PC-3 (cell line): ENCODE measurements around the gene MICOS13. TPM values are rescaled to one million over a fixed set of nuclear protein-coding genes. Genes with fewer than 3 reads are reported as not detected.

ENCODE experiments used
- ATAC-seq: fragments of 200-7000 bp; cut with Tn5 transposase; 2 replicates; pipeline ENCODE4 v1.9.1; 2020; ENCODE audit warnings: mild to moderate bottlenecking, moderate library complexity
- BruUV-seq: library from RNA; stranded (reverse); fragments of 400-500 nt; replicated peaks from 2 replicates; lab custom pipeline; 2021; lab: Mats Ljungman, UMichigan
- CTCF ChIA-PET: fragments of 300-600 bp; sonication (Branson Sonifier 250); formaldehyde crosslinking; loops from one replicate; lab custom pipeline; 2022; ENCODE audit warnings: antibody characterized with exemption; lab: Charles Lee
- POLR2A ChIA-PET: fragments of 300-600 bp; sonication (Branson Sonifier 250); formaldehyde crosslinking; loops from one replicate; lab custom pipeline; 2022; ENCODE audit warnings: antibody characterized with exemption; ENCODE audit not compliant: unreplicated experiment; lab: Charles Lee
- DNase-seq: peaks from one replicate; pipeline ENCODE4 v3.0.0-alpha.2; 2015
- H2AFZ ChIP-seq: fragments of 300-600 bp; sonication (generic); 2 replicates; pipeline ENCODE4 v1.6.0; 2016; ENCODE audit warnings: antibody characterized with exemption, low read length
- H3F3A ChIP-seq: fragments of 300-600 bp; sonication (generic); one replicate; pipeline ENCODE4 v1.6.0; 2017; ENCODE audit warnings: antibody characterized with exemption, low read length, control low read depth, mild to moderate bottlenecking; ENCODE audit not compliant: unreplicated experiment
- H3K27ac ChIP-seq: fragments of 300-600 bp; sonication (generic); 2 replicates; pipeline ENCODE4 v1.5.1; 2016; ENCODE audit warnings: mild to moderate bottlenecking, low read length
- H3K27me3 ChIP-seq: fragments of 300-600 bp; sonication (generic); 2 replicates; pipeline ENCODE4 v1.6.1; 2016; ENCODE audit warnings: low read length, mixed read lengths
- H3K36me3 ChIP-seq: fragments of 300-600 bp; sonication (generic); 2 replicates; pipeline ENCODE4 v1.6.1; 2016; ENCODE audit warnings: low read depth, mixed run types, low read length, mixed read lengths
- H3K4me1 ChIP-seq: fragments of 300-600 bp; sonication (generic); 2 replicates; pipeline ENCODE4 v1.5.1; 2016; ENCODE audit warnings: low read length; ENCODE audit not compliant: insufficient read depth
- H3K4me2 ChIP-seq: fragments of 300-600 bp; sonication (generic); 2 replicates; pipeline ENCODE4 v1.6.0; 2016; ENCODE audit warnings: low read length
- H3K4me3 ChIP-seq: fragments of 300-600 bp; sonication (generic); 2 replicates; pipeline ENCODE4 v1.5.1; 2016; ENCODE audit warnings: mild to moderate bottlenecking, low read length, mixed read lengths
- H3K79me2 ChIP-seq: fragments of 300-600 bp; sonication (generic); 2 replicates; pipeline ENCODE4 v1.6.1; 2017; ENCODE audit warnings: low read length, mixed read lengths
- H3K9ac ChIP-seq: fragments of 300-600 bp; sonication (generic); 2 replicates; pipeline ENCODE4 v1.6.0; 2016; ENCODE audit warnings: mild to moderate bottlenecking, low read length
- H3K9me2 ChIP-seq: fragments of 300-600 bp; sonication (generic); replicated peaks from 2 replicates; pipeline ENCODE4 v1.6.1; 2016; ENCODE audit warnings: mixed run types, low read length, mixed read lengths
- H3K9me3 ChIP-seq: fragments of 300-600 bp; sonication (generic); 2 replicates; pipeline ENCODE4 v1.6.1; 2016; ENCODE audit warnings: low read length, mixed read lengths
- H4K20me1 ChIP-seq: fragments of 300-600 bp; sonication (generic); 2 replicates; pipeline ENCODE4 v1.6.1; 2016; ENCODE audit warnings: low read length, mixed read lengths
- EZH2 ChIP-seq: fragments of 300-600 bp; sonication (generic); IDR thresholded peaks from one replicate; pipeline ENCODE4 v1.6.1; 2017; ENCODE audit warnings: antibody characterized with exemption, mild to moderate bottlenecking, low read length; ENCODE audit not compliant: unreplicated experiment
- EZH2phosphoT487 ChIP-seq: fragments of 300-600 bp; sonication (generic); IDR thresholded peaks from 2 replicates; pipeline ENCODE4 v1.6.1; 2018; ENCODE audit warnings: mild to moderate bottlenecking, antibody characterized with exemption, low read length, borderline replicate concordance
- intact Hi-C: fragments of 100-400 bp; cut with micrococcal nuclease; formaldehyde crosslinking; loops from 2 replicates; pipeline ENCODE4 v1.9.0; 2023
- total RNA-seq: library from RNA; depleted of rRNA; stranded (reverse); fragments of >200 nt; gene quantifications from 2 replicates; pipeline ENCODE4 v1.2.3, GENCODE V29; 2014
- TF ChIP-seq, protein P1 (sequence below): fragments of 300-600 bp; sonication (generic); conservative IDR thresholded peaks from 2 replicates; pipeline ENCODE4 v1.5.1; 2017; ENCODE audit warnings: antibody characterized with exemption, low read depth, mild to moderate bottlenecking, low read length

Gene MICOS13
- total RNA-seq, 1 experiment from 2014 or later: 456 TPM

GRCh38 chr19:5643060-5643459, 37.3 kb downstream of the MICOS13 start:
- H3K9me3 ChIP-seq: no peaks in the 10 kb centered on the region
- H3K4me1 ChIP-seq: no peaks in the 10 kb centered on the region
- BruUV-seq: no TSS peak
- peaks cover 71% of the 10 kb centered on the region for H3K36me3 ChIP-seq
- POLR2A ChIA-PET: no interaction called here
- DNase-seq (no peak), ATAC-seq (no peak)
- CTCF ChIA-PET: no interaction called here
- H3K27me3 ChIP-seq: no peaks in the 10 kb centered on the region
- intact Hi-C loops: no loop called here
- TF ChIP-seq EZH2phosphoT487: no peak
- TF ChIP-seq, protein P1, sequence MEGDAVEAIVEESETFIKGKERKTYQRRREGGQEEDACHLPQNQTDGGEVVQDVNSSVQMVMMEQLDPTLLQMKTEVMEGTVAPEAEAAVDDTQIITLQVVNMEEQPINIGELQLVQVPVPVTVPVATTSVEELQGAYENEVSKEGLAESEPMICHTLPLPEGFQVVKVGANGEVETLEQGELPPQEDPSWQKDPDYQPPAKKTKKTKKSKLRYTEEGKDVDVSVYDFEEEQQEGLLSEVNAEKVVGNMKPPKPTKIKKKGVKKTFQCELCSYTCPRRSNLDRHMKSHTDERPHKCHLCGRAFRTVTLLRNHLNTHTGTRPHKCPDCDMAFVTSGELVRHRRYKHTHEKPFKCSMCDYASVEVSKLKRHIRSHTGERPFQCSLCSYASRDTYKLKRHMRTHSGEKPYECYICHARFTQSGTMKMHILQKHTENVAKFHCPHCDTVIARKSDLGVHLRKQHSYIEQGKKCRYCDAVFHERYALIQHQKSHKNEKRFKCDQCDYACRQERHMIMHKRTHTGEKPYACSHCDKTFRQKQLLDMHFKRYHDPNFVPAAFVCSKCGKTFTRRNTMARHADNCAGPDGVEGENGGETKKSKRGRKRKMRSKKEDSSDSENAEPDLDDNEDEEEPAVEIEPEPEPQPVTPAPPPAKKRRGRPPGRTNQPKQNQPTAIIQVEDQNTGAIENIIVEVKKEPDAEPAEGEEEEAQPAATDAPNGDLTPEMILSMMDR: no peak
- no peak for TF ChIP-seq EZH2
- peaks cover 55% of the 10 kb centered on the region for H4K20me1 ChIP-seq
- H3K79me2 ChIP-seq: peaks cover 96% of the 10 kb centered on the region
- H3F3A ChIP-seq: no peaks in the 10 kb centered on the region
- H3K9me2 ChIP-seq: no peaks in the 10 kb centered on the region
- no peak overlapping the region for H2AFZ ChIP-seq
- H3K4me2 ChIP-seq: no peak overlapping the region
- H3K4me3 ChIP-seq: no peak overlapping the region
- H3K9ac ChIP-seq: no peak overlapping the region
- no peak overlapping the region for H3K27ac ChIP-seq

- Histone ChIP-seq H3F3A (no peaks in the 10 kb centered on the region), H3K9me3 (no peaks in the 10 kb centered on the region), H3K4me3 (no peak overlapping the region), H3K27ac (no peak overlapping the region), H3K27me3 (no peaks in the 10 kb centered on the region), H4K20me1 (peaks cover 63% of the 10 kb centered on the region), H3K79me2 (peaks cover 100% of the 10 kb centered on the region), H2AFZ (no peak overlapping the region), H3K4me2 (no peak overlapping the region), H3K9me2 (no peaks in the 10 kb centered on the region), H3K4me1 (no peaks in the 10 kb centered on the region), H3K9ac (no peak overlapping the region), H3K36me3 (peaks cover 63% of the 10 kb centered on the region)
- no peak for TF ChIP-seq EZH2phosphoT487
- TF ChIP-seq, protein P1: no peak
- DNase-seq: no peak
- ChIA-PET CTCF (no interaction called here), POLR2A (interaction anchor here (0.7 kb wide), 1 partner anchor 18 kb away, joined by 4 read pairs; no protein-coding TSS in a partner anchor)
- BruUV-seq: no TSS peak
- intact Hi-C loops: no loop called here
- ATAC-seq: no peak
Observed at GRCh38 chr19:5642204-5642603, 38.1 kb downstream of the MICOS13 start.

DNA sequence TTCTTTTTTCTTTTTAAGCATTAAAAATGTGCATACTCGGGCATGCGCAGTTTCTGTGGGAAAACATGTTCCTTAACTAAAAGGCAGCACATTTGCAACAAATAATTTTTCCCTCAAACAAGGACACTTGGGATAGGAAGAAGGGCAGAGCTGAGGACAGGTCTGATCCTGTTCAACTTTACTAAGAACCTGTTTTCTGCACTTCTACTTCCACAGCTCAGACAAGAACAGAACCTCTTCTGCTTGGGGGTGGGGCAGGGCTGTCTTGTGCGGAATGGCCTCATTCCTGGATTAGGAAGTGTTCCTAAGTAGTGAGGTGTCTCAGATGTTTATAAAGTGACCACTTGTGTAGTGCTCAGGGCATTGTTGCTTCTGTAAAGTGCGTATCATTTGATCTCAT, 39.1 kb downstream of the MICOS13 start:
- POLR2A ChIA-PET: no interaction called here
- Histone ChIP-seq H4K20me1 (peaks cover 58% of the 10 kb centered on the region), H3K79me2 (peaks cover 100% of the 10 kb centered on the region), H3K4me2 (no peak overlapping the region), H3K9me2 (no peaks in the 10 kb centered on the region), H3K9me3 (no peaks in the 10 kb centered on the region), H3K27ac (no peak overlapping the region), H3K9ac (no peak overlapping the region), H3K27me3 (no peaks in the 10 kb centered on the region), H3K4me3 (no peak overlapping the region), H2AFZ (no peak overlapping the region), H3K36me3 (peaks cover 56% of the 10 kb centered on the region), H3F3A (no peaks in the 10 kb centered on the region), H3K4me1 (no peaks in the 10 kb centered on the region)
- no TSS peak for BruUV-seq
- DNase-seq: no peak
- no peak for TF ChIP-seq EZH2phosphoT487
- intact Hi-C loops: no loop called here
- CTCF ChIA-PET: no interaction called here
- ATAC-seq: no peak
